ENCODE measurements around the gene SCART1. TPM values are rescaled to one million over a fixed set of nuclear protein-coding genes. Genes with fewer than 3 reads are reported as not detected.
A peak's percentile ranks its signal among the peaks of the same experiment; 100 is the strongest.
"Not testable (repeated sequence)": the region's sequence is repeated elsewhere in the genome, so short reads cannot be mapped to it uniquely, and the experiment has no call there.

The SCART1 gene
- total RNA-seq, 2 donors from 2014 or later, result 3.3 to 3.9 TPM

DNA sequence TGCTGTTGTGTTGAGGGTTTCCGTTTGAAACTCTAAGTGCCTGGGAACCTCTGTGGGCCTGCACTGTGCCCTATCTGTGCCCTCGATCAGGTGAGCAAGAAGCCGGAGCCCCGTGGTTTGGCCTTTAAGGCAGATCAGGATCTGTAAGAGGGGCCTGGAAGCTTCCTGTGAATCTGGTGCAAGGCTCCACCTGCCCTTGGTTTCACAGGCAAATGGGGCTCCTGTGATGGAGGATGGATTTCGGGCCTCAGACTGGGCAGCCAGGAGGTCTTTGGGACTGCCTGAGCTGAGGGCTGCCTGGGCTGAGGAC, 21.6 kb downstream of the SCART1 start:
- no peaks in the 10 kb centered on the region for H3K36me3 Mint-ChIP-seq (ENCODE audit: insufficient read depth in 2 of 2)
- peak; percentile 20 to 25 for DNase-seq
- H3K4me3 Mint-ChIP-seq, result peak overlapping the region in 1 of 2 donors; percentile 34
- H3K4me1 Mint-ChIP-seq (ENCODE audit: low read depth), result peaks cover 19% of the 10 kb centered on the region
- peak overlapping the region; percentile 4 for H3K27ac Mint-ChIP-seq
- peak; percentile 77 to 82 for ATAC-seq (replicated peaks in 1 of 2)
- peaks cover 0 to 1% of the 10 kb centered on the region in 2 donors for H3K9me3 Mint-ChIP-seq
- no peaks in the 10 kb centered on the region for H3K27me3 Mint-ChIP-seq (ENCODE audit: low read depth)

GRCh38 chr10:133475821-133476640, 22.3 kb downstream of the SCART1 start:
- Mint-ChIP-seq H3K4me1 (ENCODE audit: low read depth) (peaks cover 19% of the 10 kb centered on the region), H3K27ac (no peak overlapping the region), H3K4me3 (no peak overlapping the region), H3K27me3 (ENCODE audit: low read depth) (no peaks in the 10 kb centered on the region), H3K36me3 (ENCODE audit: insufficient read depth in 2 of 2) (no peaks in the 10 kb centered on the region), H3K9me3 (peaks cover 0 to 1% of the 10 kb centered on the region in 2 donors)
- DNase-seq (peak; percentile 16 to 31), ATAC-seq (replicated peaks in 1 of 2) (peak; percentile 64 to 86)

GRCh38 chr10:133476641-133476990, 22.9 kb downstream of the SCART1 start:
- H3K27me3 Mint-ChIP-seq (ENCODE audit: low read depth), result no peaks in the 10 kb centered on the region
- no peak overlapping the region for H3K27ac Mint-ChIP-seq
- H3K4me1 Mint-ChIP-seq (ENCODE audit: low read depth), result peaks cover 19% of the 10 kb centered on the region
- no peaks in the 10 kb centered on the region for H3K36me3 Mint-ChIP-seq (ENCODE audit: insufficient read depth in 2 of 2)
- ATAC-seq (replicated peaks in 1 of 2) (no peak), DNase-seq (no peak)
- no peak overlapping the region for H3K4me3 Mint-ChIP-seq
- peaks cover 0 to 1% of the 10 kb centered on the region in 2 donors for H3K9me3 Mint-ChIP-seq

- ATAC-seq (replicated peaks in 1 of 2), result no peak
- H3K4me1 Mint-ChIP-seq (ENCODE audit: low read depth), result no peaks in the 10 kb centered on the region
- peaks cover 11 to 12% of the 10 kb centered on the region in 2 donors for H3K36me3 Mint-ChIP-seq (ENCODE audit: insufficient read depth in 2 of 2)
- H3K27me3 Mint-ChIP-seq (ENCODE audit: low read depth), result peaks cover 22% of the 10 kb centered on the region
- H3K4me3 Mint-ChIP-seq, result no peak overlapping the region
- H3K27ac Mint-ChIP-seq, result no peak overlapping the region
- peaks cover 10 to 12% of the 10 kb centered on the region in 2 donors for H3K9me3 Mint-ChIP-seq
- no peak for DNase-seq
These were observed 27.4 kb downstream of the SCART1 start for GRCh38 chr10:133481086-133481643.

- no peak overlapping the region for H3K27ac Mint-ChIP-seq
- no peak for ATAC-seq (replicated peaks in 1 of 2)
These were observed 27.9 kb downstream of the SCART1 start for GRCh38 chr10:133481657-133482056.

GRCh38 chr10:133484818-133485217, 31.1 kb downstream of the SCART1 start:
- no peak overlapping the region for H3K4me3 Mint-ChIP-seq
- peaks cover 3% of the 10 kb centered on the region for H3K4me1 Mint-ChIP-seq (ENCODE audit: low read depth)
- ATAC-seq (replicated peaks in 1 of 2) (no peak), DNase-seq (no peak)
- peaks cover 22% of the 10 kb centered on the region for H3K27me3 Mint-ChIP-seq (ENCODE audit: low read depth)
- peaks cover 20 to 21% of the 10 kb centered on the region in 2 donors for H3K36me3 Mint-ChIP-seq (ENCODE audit: insufficient read depth in 2 of 2)
- no peak overlapping the region for H3K27ac Mint-ChIP-seq
- peaks cover 15 to 18% of the 10 kb centered on the region in 2 donors for H3K9me3 Mint-ChIP-seq

More at GRCh38 chr10:133481657-133482056, 27.9 kb downstream of the SCART1 start:
- Mint-ChIP-seq H3K4me1 (ENCODE audit: low read depth) (no peaks in the 10 kb centered on the region), H3K9me3 (peaks cover 12 to 14% of the 10 kb centered on the region in 2 donors), H3K4me3 (no peak overlapping the region), H3K36me3 (ENCODE audit: insufficient read depth in 2 of 2) (peaks cover 12 to 13% of the 10 kb centered on the region in 2 donors), H3K27me3 (ENCODE audit: low read depth) (peaks cover 22% of the 10 kb centered on the region)
- DNase-seq, result no peak

DNA sequence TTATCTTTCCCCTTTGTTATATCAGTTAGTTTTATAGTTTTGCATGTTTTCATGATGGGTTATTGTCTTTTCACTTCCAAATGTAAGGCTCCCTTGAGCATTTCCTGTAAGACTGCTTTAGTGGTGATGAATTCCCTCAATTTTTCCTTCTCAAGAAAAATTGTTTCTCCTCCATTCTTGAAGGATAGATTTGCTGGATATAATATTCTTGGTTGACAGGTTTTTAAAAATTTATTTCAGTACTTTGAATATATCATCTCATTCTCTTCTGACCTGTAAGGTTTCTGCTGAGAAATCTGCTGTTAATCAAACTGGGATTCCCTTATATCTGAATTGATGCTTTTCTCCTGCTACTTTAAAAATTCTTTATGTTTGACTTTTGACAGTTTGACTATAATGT, 33.3 kb downstream of the SCART1 start:
- Mint-ChIP-seq H3K4me3 (no peak overlapping the region), H3K36me3 (ENCODE audit: insufficient read depth in 2 of 2) (peaks cover 20 to 25% of the 10 kb centered on the region in 2 donors), H3K4me1 (ENCODE audit: low read depth) (peaks cover 11% of the 10 kb centered on the region), H3K27ac (no peak overlapping the region), H3K27me3 (ENCODE audit: low read depth) (peaks cover 22% of the 10 kb centered on the region), H3K9me3 (peaks cover 18% of the 10 kb centered on the region in 2 donors)
- no peak for ATAC-seq (replicated peaks in 1 of 2)
- DNase-seq, result no peak

DNA sequence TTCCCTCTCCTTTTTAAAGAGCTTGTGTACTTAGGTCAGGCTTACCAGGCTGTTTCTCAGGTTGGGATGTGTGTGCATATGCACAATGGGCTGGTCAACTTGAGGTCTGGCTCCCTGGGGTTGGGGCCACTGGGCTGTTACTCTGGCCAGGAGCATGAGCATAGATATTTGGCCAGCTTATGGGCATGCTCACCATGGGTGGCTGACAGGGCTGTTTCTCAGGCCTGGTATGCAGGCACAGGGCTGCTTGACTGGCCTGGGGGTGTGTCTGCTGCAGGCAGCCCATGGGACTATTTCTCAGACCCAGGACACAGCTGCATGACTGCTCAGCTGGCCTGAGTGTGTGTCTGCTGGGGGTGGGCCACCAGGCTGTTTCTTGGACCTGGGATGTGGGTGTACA, 34.6 kb downstream of the SCART1 start:
- H3K4me1 Mint-ChIP-seq (ENCODE audit: low read depth), result peaks cover 11% of the 10 kb centered on the region
- peaks cover 10% of the 10 kb centered on the region for H3K27me3 Mint-ChIP-seq (ENCODE audit: low read depth)
- H3K36me3 Mint-ChIP-seq (ENCODE audit: insufficient read depth in 2 of 2), result peaks cover 19 to 25% of the 10 kb centered on the region in 2 donors
- ATAC-seq (replicated peaks in 1 of 2) (no peak), DNase-seq (no peak)
- peaks cover 14% of the 10 kb centered on the region in 2 donors for H3K9me3 Mint-ChIP-seq
- no peak overlapping the region for H3K4me3 Mint-ChIP-seq
- H3K27ac Mint-ChIP-seq, result no peak overlapping the region

DNA sequence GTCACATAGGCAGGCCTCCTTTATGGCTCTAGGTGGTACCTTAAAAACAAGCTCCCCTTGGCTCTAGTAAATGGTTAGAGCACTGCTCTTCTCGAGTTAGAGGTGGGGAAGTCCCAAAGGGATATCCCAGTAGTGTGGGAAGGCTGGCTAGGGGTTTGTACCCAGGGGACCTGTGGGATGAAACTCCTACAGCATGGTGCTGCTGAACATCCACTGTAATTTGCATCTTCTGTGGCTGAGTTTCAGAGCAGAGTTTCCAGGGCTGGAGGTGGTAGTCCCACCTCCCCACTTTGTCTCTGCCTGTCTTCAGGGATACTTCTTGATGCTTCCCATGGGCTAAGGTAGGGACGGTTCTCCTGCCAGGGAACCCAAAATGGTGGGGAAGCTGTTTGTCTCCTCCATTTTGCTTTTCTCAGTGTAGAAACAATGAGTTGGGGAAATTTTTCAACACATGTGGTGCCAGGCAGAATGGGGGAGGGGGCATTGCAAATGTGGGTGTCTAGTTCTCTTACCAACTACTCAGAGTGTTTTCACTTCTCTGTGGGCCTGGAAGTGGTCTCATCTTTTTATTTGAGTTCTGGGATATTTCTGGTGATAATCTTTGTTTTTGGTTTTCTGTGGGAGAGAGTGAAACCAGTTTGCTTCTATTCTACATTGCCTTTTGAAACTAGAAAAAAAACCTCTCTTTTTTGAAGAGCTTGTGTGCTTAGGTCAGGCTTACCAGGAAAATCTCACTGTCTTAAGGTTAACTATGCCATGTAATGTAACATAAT, 36.3 kb downstream of the SCART1 start:
- ATAC-seq (replicated peaks in 1 of 2) (peak; percentile 32 to 34), DNase-seq (no peak)
- peaks cover 8 to 14% of the 10 kb centered on the region in 2 donors for H3K9me3 Mint-ChIP-seq
- H3K4me3 Mint-ChIP-seq, result peak overlapping the region in 1 of 2 donors; percentile 36
- peak overlapping the region; percentile 14 for H3K27ac Mint-ChIP-seq
- H3K4me1 Mint-ChIP-seq (ENCODE audit: low read depth), result peaks cover 11% of the 10 kb centered on the region
- peaks cover 13 to 23% of the 10 kb centered on the region in 2 donors for H3K36me3 Mint-ChIP-seq (ENCODE audit: insufficient read depth in 2 of 2)
- peaks cover 9% of the 10 kb centered on the region for H3K27me3 Mint-ChIP-seq (ENCODE audit: low read depth)

DNA sequence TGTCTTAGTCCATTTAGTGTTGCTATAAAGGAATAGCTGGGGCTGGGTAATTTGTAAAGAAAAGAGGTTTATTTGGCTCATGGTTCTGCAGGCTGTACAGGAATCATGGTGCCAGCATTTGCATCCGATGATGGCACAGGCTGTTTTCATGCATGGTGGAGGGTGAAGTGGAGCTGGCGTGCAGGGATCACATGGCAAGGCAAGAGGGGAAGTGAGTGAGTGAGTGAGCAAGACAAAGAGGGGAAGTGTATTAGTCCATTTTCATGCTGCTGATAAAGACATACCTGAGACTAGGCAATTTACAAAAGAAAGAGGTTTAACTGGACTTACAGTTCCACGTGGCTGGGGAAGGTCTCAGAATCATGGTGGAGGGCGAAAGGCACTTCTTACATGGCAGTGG, 39.8 kb downstream of the SCART1 start:
- not testable (repeated sequence) for H3K27me3 Mint-ChIP-seq (ENCODE audit: low read depth); ATAC-seq (replicated peaks in 1 of 2); H3K36me3 Mint-ChIP-seq (ENCODE audit: insufficient read depth in 2 of 2); H3K4me3 Mint-ChIP-seq; H3K9me3 Mint-ChIP-seq; DNase-seq; H3K27ac Mint-ChIP-seq
- peaks cover 11% of the 10 kb centered on the region for H3K4me1 Mint-ChIP-seq (ENCODE audit: low read depth)

- not testable (repeated sequence) for H3K4me1 Mint-ChIP-seq (ENCODE audit: low read depth); ATAC-seq (replicated peaks in 1 of 2); H3K27ac Mint-ChIP-seq; H3K27me3 Mint-ChIP-seq (ENCODE audit: low read depth); H3K4me3 Mint-ChIP-seq; H3K9me3 Mint-ChIP-seq; H3K36me3 Mint-ChIP-seq (ENCODE audit: insufficient read depth in 2 of 2)
- peak in 1 of 2 donors; percentile 21 for DNase-seq
These were observed 43.6 kb downstream of the SCART1 start for GRCh38 chr10:133497363-133497762.

DNA sequence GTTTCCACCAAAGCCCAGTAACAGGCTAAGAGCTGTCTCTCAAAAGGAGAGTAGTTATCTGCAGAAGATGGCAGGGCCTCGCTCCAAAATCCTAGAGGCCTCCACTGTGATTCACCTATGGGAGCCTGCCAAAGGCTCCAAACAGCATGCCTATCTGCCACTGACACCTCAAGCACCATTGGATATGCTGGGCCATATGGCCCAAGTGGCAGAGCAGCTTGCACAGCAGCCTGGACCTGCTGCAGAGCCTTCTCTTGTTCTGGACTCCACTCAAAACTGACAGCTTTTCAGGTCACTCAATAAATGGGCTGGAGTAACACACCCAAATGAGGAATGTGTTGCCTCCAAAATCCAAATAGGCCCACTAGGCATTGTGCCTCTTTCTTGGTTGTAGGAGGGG, 45.4 kb downstream of the SCART1 start:
- H3K36me3 Mint-ChIP-seq (ENCODE audit: insufficient read depth in 2 of 2); H3K4me3 Mint-ChIP-seq; ATAC-seq (replicated peaks in 1 of 2); H3K9me3 Mint-ChIP-seq; DNase-seq; H3K27me3 Mint-ChIP-seq (ENCODE audit: low read depth); H3K27ac Mint-ChIP-seq; H3K4me1 Mint-ChIP-seq (ENCODE audit: low read depth): not testable (repeated sequence)

- H3K9me3 Mint-ChIP-seq; DNase-seq; H3K27me3 Mint-ChIP-seq (ENCODE audit: low read depth); H3K4me3 Mint-ChIP-seq; H3K27ac Mint-ChIP-seq; H3K36me3 Mint-ChIP-seq (ENCODE audit: insufficient read depth in 2 of 2); H3K4me1 Mint-ChIP-seq (ENCODE audit: low read depth); ATAC-seq (replicated peaks in 1 of 2): not testable (repeated sequence)
These were observed 47.2 kb downstream of the SCART1 start for GRCh38 chr10:133500897-133501296.

All from activated T-cell treated with anti-CD3 and anti-CD28 coated beads, Interleukin-2, amount 50 U/mL, for 72 hours (primary cell).